ENCODE measurements around the gene SCFD2.

SCFD2 gene

DNA sequence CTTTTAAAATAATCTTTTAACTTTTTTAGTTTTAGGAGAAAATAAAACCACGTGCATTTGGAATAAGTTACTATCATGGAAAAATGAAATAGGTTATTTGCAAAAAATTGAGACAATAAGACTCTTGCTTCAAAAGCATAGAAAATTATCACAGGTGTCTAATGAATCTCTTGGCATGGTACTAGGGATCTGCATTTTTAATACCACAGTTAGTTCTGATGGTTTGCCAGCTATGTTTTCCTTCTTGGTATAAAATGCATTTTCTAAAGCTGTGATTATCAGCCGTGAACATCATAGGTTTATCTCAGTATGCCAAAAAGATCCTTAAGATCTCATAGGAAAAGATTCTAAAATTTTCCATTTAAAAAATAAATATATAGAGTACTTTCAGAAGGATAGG, 419.9 kb downstream of the SCFD2 start:
- DNase-seq = no peak

DNA sequence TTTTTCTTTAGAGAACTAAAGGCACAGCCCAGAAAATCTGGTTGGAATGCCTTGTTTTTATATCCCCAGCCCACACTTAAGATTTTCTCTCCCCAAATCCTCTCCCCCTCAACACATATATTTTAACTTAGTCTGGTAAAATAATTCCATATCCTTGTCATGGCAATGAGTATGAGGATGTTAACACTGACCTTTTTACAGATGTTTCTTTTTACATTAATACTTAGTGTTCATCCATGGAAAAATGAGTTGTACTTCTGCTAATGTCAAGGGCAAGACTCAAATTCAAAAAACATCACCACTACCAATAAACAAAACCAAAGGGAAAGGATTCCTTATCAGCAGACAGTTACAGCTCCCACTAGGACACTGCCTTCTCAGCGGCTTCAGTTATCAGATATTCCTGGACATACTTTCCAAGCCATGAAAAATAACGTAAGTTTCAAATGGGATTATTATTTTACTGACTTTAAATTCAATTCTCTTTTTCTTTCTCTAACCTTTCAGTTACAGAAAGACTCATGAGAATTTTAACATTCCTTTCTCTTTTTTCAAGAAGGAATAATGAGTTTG, 420.4 kb downstream of the SCFD2 start:
- no peak for DNase-seq

DNA sequence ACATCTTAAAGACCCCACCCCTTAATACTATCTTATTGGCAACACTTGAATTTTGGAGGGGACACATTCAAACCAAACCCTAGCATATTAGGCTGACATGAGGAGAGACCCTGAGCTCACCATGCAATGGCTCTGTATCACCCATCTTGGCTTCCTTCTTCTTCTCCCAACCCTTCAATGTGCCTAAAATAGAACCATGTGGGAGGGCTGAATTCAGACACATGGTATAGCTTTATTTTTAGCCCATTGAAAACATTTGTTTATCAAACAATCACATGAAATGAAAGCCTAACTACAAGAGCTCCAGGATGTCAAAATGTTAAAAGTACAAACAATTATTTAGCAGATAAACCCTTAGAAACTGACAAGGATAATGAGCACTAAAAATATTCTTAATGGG, 422.2 kb downstream of the SCFD2 start:
- no peak for DNase-seq

DNA sequence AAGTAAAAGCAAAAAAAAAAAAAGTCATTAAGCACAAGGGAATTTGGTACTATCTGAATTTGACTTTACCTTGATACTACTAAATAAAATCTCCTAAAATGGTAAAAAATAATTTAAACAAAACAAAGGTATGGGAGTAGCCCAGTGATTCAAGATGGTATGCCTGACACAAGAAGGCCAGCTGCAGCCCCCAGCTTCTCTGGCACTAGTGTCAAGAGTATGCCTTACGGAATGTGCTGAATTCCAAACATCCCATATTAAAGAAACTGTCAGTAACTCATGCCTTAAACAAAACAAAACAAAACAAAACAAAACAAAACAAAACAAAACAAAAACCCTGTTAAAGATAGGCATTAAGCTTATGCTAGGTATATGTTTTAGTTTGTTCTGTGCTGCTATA, 422.9 kb downstream of the SCFD2 start:
- no peak for DNase-seq

DNA sequence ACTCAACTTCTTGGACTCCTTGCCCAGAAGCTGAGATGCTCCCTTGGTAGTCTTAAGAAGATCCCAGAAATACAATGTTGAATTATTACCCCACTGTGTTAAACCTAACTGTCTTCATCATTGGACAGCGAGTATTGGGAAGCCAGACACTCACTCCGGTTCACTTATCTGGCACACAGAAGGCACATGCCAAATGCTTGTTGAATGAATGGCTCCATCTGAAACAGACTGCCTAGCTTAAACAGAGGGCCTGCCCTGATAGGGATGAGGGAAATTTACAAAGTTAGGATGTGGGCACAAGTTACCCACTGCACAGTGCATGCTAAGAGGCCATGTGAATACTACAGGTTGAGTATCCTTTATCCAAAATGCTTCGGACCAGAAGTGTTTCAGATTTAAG, 424.4 kb downstream of the SCFD2 start:
- DNase-seq = no peak

DNA sequence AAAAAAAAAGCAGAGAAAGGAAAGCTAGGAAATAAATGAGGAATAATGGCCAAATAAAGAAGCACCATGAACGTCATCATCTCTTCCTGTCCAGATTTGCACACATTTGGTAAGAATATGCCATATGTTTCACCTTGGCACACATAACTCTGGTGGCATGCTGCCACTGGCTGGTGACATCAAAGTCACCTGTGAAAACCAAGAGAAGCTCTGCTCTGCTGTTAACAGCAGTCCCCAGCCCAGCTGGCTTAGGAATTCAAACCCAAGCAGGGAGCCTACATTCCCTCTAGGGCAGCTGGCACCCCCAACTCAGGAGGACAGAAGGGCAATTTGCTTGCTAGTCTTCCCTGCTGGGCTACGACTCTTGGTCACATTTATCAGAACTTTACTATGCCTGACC, 426.1 kb downstream of the SCFD2 start:
- no peak for DNase-seq

DNA sequence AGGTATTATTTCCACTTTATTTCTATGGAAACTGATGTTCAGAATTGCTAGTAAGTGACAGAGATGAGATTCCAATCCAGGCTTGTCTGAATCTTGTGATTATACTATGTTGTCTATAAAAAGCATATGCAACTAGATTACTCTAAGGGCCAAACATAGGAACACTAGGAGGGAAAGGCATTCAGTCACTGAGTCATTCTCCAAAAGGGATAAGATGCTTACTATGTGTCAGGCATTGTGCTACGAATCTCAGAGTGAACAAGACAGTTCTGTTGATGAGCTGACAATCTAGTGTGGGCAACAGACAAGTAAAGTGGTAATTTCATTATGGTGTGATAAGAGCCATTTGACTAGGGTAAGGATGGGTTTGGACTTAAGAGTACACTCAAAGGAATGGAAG, 426.5 kb downstream of the SCFD2 start:
- no peak for DNase-seq

DNA sequence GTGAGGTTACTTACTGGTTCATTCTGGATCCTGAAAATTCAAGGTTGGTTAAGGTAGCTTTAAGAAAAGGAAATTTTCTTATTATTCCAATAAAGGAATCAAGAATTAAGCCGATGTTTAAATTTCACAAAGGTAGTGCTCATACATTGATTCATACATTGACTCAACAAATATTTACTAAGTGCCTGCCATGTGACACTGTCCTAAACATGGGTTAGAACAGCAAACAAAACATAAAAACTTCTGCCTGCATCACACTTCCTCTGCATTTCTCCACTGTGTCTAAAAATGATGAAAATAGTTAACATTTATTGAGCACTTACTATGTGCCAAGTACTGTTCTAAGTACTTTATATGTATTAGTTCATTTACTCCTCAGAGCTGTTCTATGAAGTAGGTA, 428.0 kb downstream of the SCFD2 start:
- no peak for DNase-seq

GRCh38 chr4:52936729-52937128, 429.1 kb downstream of the SCFD2 start:
- no peak for DNase-seq

GRCh38 chr4:52935317-52935716, 430.5 kb downstream of the SCFD2 start:
- DNase-seq = no peak

- no peak for DNase-seq
Measured at GRCh38 chr4:52933738-52934137, 432.1 kb downstream of the SCFD2 start.

GRCh38 chr4:52932591-52933470, 433.0 kb downstream of the SCFD2 start:
- no peak for DNase-seq

- DNase-seq = no peak
Measured at GRCh38 chr4:52931243-52931642, 434.6 kb downstream of the SCFD2 start.

DNA sequence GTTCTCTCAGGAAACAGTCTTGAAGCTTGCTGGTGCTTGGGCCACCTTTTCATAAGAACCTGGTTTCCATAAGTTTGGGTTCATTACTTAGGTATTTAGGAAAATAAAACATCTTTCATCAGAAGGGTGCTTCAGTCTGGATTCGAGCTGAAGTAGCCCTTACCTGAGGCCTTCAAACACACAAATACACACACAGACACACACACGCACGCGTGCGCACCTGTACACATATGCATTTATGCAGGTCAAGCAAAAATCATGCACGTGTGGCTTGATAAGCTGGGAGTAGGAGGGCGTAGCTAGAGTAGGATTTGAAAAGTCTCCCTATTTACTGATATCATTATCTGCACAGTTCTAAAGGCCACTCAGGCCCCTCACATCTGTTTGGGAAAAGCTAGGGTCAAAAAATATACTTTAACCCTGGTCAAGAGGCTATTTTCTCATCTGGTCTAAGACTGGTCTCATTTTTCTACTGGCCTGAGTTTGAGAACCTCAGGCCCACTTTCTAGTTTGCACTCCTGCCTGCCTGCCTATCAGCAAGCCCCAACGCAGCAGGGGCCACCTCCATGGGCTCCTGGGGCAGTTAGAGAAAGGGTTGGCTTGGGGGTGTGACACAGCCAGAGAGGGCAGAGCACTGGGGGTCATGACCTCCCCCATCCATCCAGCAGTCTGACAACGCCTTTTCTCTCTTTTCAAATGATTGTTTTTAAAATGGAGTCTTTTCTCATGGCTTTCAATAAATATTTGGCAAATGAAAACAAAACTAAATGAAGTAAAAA, 439.5 kb downstream of the SCFD2 start:
- no peak for DNase-seq

- DNase-seq = no peak
Measured at GRCh38 chr4:52925531-52925968, 440.3 kb downstream of the SCFD2 start.

GRCh38 chr4:52919461-52919860, 446.4 kb downstream of the SCFD2 start:
- no peak for DNase-seq

DNA sequence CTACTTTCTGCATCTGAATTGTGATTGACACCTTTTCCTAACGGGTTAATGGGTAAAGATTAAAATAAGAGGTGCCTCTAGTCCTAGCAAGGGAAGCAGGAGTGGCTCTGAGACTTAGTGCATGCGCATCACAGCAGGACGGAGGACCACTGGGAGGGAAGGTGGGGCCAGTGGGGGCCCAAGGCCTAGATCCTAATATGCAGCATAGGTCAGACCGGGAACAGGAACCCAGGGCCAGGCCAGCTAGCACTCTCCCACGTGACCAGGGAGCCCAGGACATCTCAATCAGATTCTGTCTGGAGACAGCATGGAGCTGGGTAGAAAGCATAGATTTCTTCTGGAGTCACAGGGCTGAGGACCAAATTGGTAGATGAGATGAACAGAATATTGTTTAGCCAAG, 448.0 kb downstream of the SCFD2 start:
- DNase-seq = no peak

DNA sequence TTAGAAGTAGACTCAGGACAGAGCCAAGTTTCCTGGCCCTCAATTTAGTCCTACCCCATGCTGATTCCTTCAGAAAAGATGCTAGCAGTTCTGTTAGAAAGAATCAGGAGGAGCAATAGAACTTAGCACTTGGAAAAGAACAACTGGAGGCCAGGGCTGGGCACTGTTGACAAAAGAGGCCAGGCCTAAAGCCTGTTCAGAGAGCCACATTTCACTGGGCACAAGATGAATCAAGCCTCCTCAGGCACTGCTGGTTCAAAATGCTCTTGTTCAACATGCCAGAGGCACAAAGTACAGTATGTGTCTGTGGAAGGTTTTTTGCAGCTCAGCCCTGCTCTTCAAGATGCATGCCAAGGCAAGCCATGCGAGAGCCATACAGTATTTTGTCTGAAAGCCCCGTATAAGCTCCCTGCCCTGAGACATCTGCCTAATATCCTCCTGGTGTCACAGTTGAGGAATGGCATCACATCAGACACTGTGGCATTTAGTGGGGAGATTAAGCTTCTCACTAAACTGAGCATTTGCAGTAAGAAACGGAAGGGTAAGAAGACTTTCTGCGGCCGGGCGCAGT, 450.0 kb downstream of the SCFD2 start:
- no peak for DNase-seq

GRCh38 chr4:52915191-52915590, 450.7 kb downstream of the SCFD2 start:
- no peak for DNase-seq

- no peak for DNase-seq
Measured at GRCh38 chr4:52914051-52914605, 451.7 kb downstream of the SCFD2 start.

- no peak for DNase-seq
Measured at GRCh38 chr4:52912608-52913007, 453.3 kb downstream of the SCFD2 start.

GRCh38 chr4:52911684-52912294, 454.1 kb downstream of the SCFD2 start:
- peak; percentile 79 to 82 for DNase-seq

DNA sequence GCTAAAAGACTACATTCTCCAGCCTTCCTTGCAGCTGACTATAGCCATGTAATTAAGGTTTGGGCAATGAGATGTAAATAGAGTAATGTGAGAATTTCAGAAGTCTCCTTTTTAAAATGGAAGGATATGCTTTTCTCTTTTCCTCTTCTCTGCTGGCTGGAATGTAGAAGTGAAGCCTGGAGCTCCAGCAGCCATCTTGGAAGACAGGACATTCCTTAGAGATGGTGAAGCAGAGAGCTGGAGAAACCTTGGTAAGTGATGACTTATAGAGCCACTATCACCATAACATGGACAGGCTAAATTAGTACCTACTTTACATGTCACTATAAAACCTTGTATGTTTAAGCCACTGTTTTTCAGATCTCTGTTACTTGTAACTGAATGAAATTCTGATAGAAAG, 455.7 kb downstream of the SCFD2 start:
- DNase-seq = no peak
